AG09309 (cell line): ENCODE measurements around the gene ANKRD50.

Experiments used
- DNase-seq: peaks from one replicate; pipeline ENCODE4 v3.0.0-alpha.2; 2010; ENCODE audit warnings: low read depth
- H3K4me3 ChIP-seq: 2 replicates; pipeline ENCODE4 v1.5.1; 2011; ENCODE audit warnings: mild to moderate bottlenecking, low read depth, low read length, moderate library complexity; ENCODE audit not compliant: control insufficient read depth
- CTCF ChIP-seq: IDR thresholded peaks from 2 replicates; pipeline ENCODE4 v1.5.1; 2011; ENCODE audit warnings: mild to moderate bottlenecking, low read depth, low read length, inconsistent platforms; ENCODE audit not compliant: insufficient read depth, control insufficient read depth; ENCODE audit errors: missing control alignments

ANKRD50 gene

GRCh38 chr4:124682384-124682783 lies 30.1 kb downstream of the ANKRD50 start:
- no peak for TF ChIP-seq CTCF
- H3K4me3 ChIP-seq, result no peak overlapping the region
- DNase-seq, result no peak

- no peak for DNase-seq
- no peak for TF ChIP-seq CTCF
Observed at GRCh38 chr4:124666496-124666895, 46.0 kb downstream of the ANKRD50 start.

GRCh38 chr4:124658795-124659194 lies 53.7 kb downstream of the ANKRD50 start:
- H3K4me3 ChIP-seq, result no peak overlapping the region
- no peak for DNase-seq
- TF ChIP-seq CTCF, result no peak

More at GRCh38 chr4:124666496-124666895, 46.0 kb downstream of the ANKRD50 start:
- no peak overlapping the region for H3K4me3 ChIP-seq

GRCh38 chr4:124650614-124651013 lies 61.9 kb downstream of the ANKRD50 start:
- DNase-seq, result no peak
- TF ChIP-seq CTCF, result no peak
- H3K4me3 ChIP-seq, result no peak overlapping the region

- TF ChIP-seq CTCF, result no peak
- DNase-seq, result no peak
- H3K4me3 ChIP-seq, result no peak overlapping the region
Observed at GRCh38 chr4:124647599-124647998, 64.9 kb downstream of the ANKRD50 start.

GRCh38 chr4:124644621-124645020 lies 67.9 kb downstream of the ANKRD50 start:
- no peak for DNase-seq
- TF ChIP-seq CTCF, result no peak
- no peak overlapping the region for H3K4me3 ChIP-seq

GRCh38 chr4:124642846-124643245 lies 69.7 kb downstream of the ANKRD50 start:
- TF ChIP-seq CTCF, result no peak
- no peak for DNase-seq
- H3K4me3 ChIP-seq, result no peak overlapping the region
